Loucy (cell line): ENCODE measurements around the gene MRPS6.

Experiments used
- H2AFZ ChIP-seq: fragments of 200-600 bp; sonication (generic); 2 replicates; pipeline ENCODE4 v1.6.0; 2016; ENCODE audit warnings: antibody characterized with exemption, mild to moderate bottlenecking, low read length, moderate library complexity
- H3F3A ChIP-seq: fragments of 200-600 bp; 2 replicates; pipeline ENCODE4 v1.6.0; 2016; ENCODE audit warnings: antibody characterized with exemption, low read depth, mild to moderate bottlenecking
- H3K27me3 ChIP-seq: fragments of 200-600 bp; sonication (generic); 2 replicates; pipeline ENCODE4 v1.6.1; 2014; ENCODE audit warnings: low read length, mild to moderate bottlenecking; ENCODE audit not compliant: insufficient read depth, poor library complexity, severe bottlenecking
- H3K36me3 ChIP-seq: fragments of 200-600 bp; sonication (generic); 2 replicates; pipeline ENCODE4 v1.6.1; 2016; ENCODE audit warnings: low read length; ENCODE audit not compliant: insufficient read depth
- H3K4me1 ChIP-seq: fragments of 200-600 bp; sonication (generic); 2 replicates; pipeline ENCODE4 v1.5.1; 2014; ENCODE audit warnings: low read length, mild to moderate bottlenecking; ENCODE audit not compliant: insufficient read depth, poor library complexity, severe bottlenecking
- H3K4me2 ChIP-seq: fragments of 200-600 bp; sonication (generic); 2 replicates; pipeline ENCODE4 v1.6.0; 2014; ENCODE audit warnings: antibody characterized with exemption, low read length, low read depth, mild to moderate bottlenecking; ENCODE audit not compliant: poor library complexity, severe bottlenecking
- H3K4me3 ChIP-seq: fragments of 200-600 bp; sonication (generic); 2 replicates; pipeline ENCODE4 v1.5.1; 2014; ENCODE audit warnings: low read length, mild to moderate bottlenecking, mixed read lengths; ENCODE audit not compliant: poor library complexity, severe bottlenecking
- H3K79me2 ChIP-seq: fragments of 200-600 bp; sonication (generic); 2 replicates; pipeline ENCODE4 v1.6.1; 2014; ENCODE audit warnings: low read length; ENCODE audit not compliant: insufficient read depth
- H3K9ac ChIP-seq: fragments of 200-600 bp; sonication (generic); 2 replicates; pipeline ENCODE4 v1.6.0; 2014; ENCODE audit warnings: mild to moderate bottlenecking, low read depth, low read length, moderate library complexity; ENCODE audit not compliant: poor library complexity, severe bottlenecking
- H3K9me2 ChIP-seq: fragments of 200-600 bp; sonication (generic); replicated peaks from 2 replicates; pipeline ENCODE4 v1.6.1; 2016; ENCODE audit warnings: low read depth, low read length, mixed read lengths
- H3K9me3 ChIP-seq: fragments of 200-600 bp; sonication (generic); 2 replicates; pipeline ENCODE4 v1.6.1; 2014; ENCODE audit warnings: mild to moderate bottlenecking, antibody characterized with exemption, low read length, low read depth; ENCODE audit not compliant: insufficient read depth
- H4K20me1 ChIP-seq: fragments of 200-600 bp; sonication (generic); 2 replicates; pipeline ENCODE4 v1.6.0; 2014; ENCODE audit warnings: antibody characterized with exemption, low read length, mild to moderate bottlenecking; ENCODE audit not compliant: insufficient read depth, poor library complexity, severe bottlenecking
- EZH2phosphoT487 ChIP-seq: fragments of 200-600 bp; IDR thresholded peaks from 2 replicates; pipeline ENCODE4 v1.6.1; 2018; ENCODE audit warnings: antibody characterized with exemption, mild to moderate bottlenecking, moderate library complexity, borderline replicate concordance
- TF ChIP-seq, protein P1 (sequence below): fragments of 200-600 bp; sonication (generic); conservative IDR thresholded peaks from 2 replicates; pipeline ENCODE4 v1.5.1; 2014; ENCODE audit warnings: mild to moderate bottlenecking, antibody characterized with exemption, low read length

The MRPS6 gene

DNA sequence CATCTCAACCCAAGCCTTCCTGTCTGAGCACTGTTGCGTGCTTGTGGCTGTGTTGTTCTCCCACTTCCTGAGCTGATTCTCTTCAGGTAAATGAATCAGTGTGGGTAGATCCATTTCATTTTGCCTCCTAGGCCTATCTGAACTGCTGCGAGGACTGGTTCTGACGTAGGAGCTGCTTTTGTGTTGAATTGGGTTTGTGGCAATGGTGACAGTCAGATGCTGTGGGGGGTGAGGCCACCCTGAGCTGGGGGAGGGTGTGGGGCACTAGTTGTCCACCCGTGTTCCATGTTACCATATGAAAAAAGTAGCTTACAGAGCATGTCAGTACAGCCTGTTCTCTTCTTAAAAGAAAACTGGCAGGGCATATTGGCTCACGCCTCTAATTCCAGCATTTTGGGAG is 81.5 kb downstream of the MRPS6 start:
- H3F3A ChIP-seq: no peaks in the 10 kb centered on the region; the same call in 1 of the 2 replicates
- no peak overlapping the region for H2AFZ ChIP-seq
- no peak for TF ChIP-seq EZH2phosphoT487
- TF ChIP-seq, protein P1, sequence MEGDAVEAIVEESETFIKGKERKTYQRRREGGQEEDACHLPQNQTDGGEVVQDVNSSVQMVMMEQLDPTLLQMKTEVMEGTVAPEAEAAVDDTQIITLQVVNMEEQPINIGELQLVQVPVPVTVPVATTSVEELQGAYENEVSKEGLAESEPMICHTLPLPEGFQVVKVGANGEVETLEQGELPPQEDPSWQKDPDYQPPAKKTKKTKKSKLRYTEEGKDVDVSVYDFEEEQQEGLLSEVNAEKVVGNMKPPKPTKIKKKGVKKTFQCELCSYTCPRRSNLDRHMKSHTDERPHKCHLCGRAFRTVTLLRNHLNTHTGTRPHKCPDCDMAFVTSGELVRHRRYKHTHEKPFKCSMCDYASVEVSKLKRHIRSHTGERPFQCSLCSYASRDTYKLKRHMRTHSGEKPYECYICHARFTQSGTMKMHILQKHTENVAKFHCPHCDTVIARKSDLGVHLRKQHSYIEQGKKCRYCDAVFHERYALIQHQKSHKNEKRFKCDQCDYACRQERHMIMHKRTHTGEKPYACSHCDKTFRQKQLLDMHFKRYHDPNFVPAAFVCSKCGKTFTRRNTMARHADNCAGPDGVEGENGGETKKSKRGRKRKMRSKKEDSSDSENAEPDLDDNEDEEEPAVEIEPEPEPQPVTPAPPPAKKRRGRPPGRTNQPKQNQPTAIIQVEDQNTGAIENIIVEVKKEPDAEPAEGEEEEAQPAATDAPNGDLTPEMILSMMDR: no peak
- no peaks in the 10 kb centered on the region for H3K9me3 ChIP-seq
- no peaks in the 10 kb centered on the region for H3K9me2 ChIP-seq
- no peak overlapping the region for H3K4me3 ChIP-seq
- no peak overlapping the region for H3K9ac ChIP-seq
- H3K27me3 ChIP-seq: no peaks in the 10 kb centered on the region
- no peaks in the 10 kb centered on the region for H4K20me1 ChIP-seq
- H3K79me2 ChIP-seq: no peaks in the 10 kb centered on the region; the same call in 1 of the 2 replicates
- H3K4me2 ChIP-seq: no peak overlapping the region
- H3K4me1 ChIP-seq: peaks cover 13% of the 10 kb centered on the region
- no peaks in the 10 kb centered on the region for H3K36me3 ChIP-seq

DNA sequence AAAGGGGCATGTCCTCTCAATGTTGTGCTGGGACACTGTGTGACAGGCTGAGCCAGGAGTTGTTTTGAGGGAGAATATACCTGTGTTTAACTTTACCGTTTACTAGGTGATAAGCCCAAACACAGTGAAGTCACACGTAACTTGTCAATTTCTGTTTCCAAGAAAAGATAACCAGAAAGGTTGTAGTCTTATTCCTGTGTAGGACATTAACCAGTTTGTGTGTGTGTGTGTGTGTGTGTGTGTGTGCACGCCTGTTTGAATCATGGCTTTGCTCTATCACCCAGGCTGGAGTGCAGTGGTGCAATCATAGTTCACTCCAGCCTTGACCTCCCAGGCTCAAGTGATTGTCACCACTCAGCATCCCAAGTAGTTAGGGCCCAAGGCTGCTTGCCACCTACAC is 83.6 kb downstream of the MRPS6 start:
- no peaks in the 10 kb centered on the region for H4K20me1 ChIP-seq
- no peak overlapping the region for H3K4me2 ChIP-seq
- peaks cover 13% of the 10 kb centered on the region for H3K4me1 ChIP-seq
- no peaks in the 10 kb centered on the region for H3K36me3 ChIP-seq
- H3K4me3 ChIP-seq: no peak overlapping the region
- no peaks in the 10 kb centered on the region; the same call in 1 of the 2 replicates for H3K79me2 ChIP-seq
- no peaks in the 10 kb centered on the region for H3K27me3 ChIP-seq
- H3K9ac ChIP-seq: no peak overlapping the region
- no peaks in the 10 kb centered on the region for H3K9me3 ChIP-seq
- TF ChIP-seq EZH2phosphoT487: no peak
- TF ChIP-seq, protein P1: no peak
- no peak overlapping the region for H2AFZ ChIP-seq
- H3K9me2 ChIP-seq: no peaks in the 10 kb centered on the region
- H3F3A ChIP-seq: no peaks in the 10 kb centered on the region

DNA sequence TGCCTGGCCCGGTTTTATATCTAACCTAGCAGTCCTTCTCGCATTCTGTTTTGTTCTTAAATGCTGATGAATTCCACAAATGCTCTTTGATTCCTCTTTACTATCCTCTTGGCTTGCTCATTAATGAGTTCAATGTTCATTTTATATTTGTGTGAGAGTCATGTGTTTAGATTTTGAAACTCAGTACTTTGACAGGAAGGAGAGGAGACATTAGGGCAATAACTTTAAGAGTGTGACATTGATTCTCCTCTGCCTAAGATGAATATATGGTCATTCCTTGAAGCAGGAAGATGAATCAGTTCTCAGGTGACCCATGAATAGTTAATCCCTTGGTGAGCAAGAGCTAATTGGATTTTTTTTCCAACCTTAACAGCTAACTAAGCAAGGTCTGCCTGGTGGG is 84.1 kb downstream of the MRPS6 start:
- no peaks in the 10 kb centered on the region for H3K9me2 ChIP-seq
- no peaks in the 10 kb centered on the region for H3K36me3 ChIP-seq
- no peak overlapping the region for H3K9ac ChIP-seq
- H2AFZ ChIP-seq: no peak overlapping the region
- no peaks in the 10 kb centered on the region for H4K20me1 ChIP-seq
- no peak overlapping the region for H3K4me2 ChIP-seq
- no peaks in the 10 kb centered on the region for H3K27me3 ChIP-seq
- peaks cover 10% of the 10 kb centered on the region for H3K4me1 ChIP-seq
- no peak overlapping the region for H3K4me3 ChIP-seq
- H3K79me2 ChIP-seq: no peaks in the 10 kb centered on the region; the same call in 1 of the 2 replicates
- H3F3A ChIP-seq: no peaks in the 10 kb centered on the region
- H3K9me3 ChIP-seq: no peaks in the 10 kb centered on the region
- no peak for TF ChIP-seq EZH2phosphoT487
- TF ChIP-seq, protein P1: no peak
